ENCODE results near the gene KCNC1. TPM values are rescaled to one million over a fixed set of nuclear protein-coding genes. Genes with fewer than 3 reads are reported as not detected.

KCNC1 gene
- total RNA-seq, 1 experiment from 2014 or later = 0.04 TPM

GRCh38 chr11:17750801-17751165 is 16.2 kb downstream of the KCNC1 start:
- Mint-ChIP-seq H3K27ac (no peak overlapping the region), H3K4me1 (no peaks in the 10 kb centered on the region), H3K9me3 (no peaks in the 10 kb centered on the region), H3K27me3 (ENCODE audit: low read depth) (peaks cover 33% of the 10 kb centered on the region), H3K36me3 (ENCODE audit: insufficient read depth in 1 of 3, low read depth in 3 of 3) (no peaks in the 10 kb centered on the region), H3K4me3 (no peak overlapping the region)
- Histone ChIP-seq H4K20me1 (ENCODE audit: control insufficient read depth, insufficient read depth, insufficient read length) (no peaks in the 10 kb centered on the region), H4K91ac (ENCODE audit: insufficient read length, low read depth, low read length) (no peak overlapping the region), H4K8ac (replicated peaks; ENCODE audit: insufficient read length, low read depth, low read length) (no peak overlapping the region), H3K27me3 (ENCODE audit: insufficient read depth, low read length) (no peaks in the 10 kb centered on the region), H2BK20ac (ENCODE audit: low read depth, low read length, poor library complexity, severe bottlenecking) (no peak overlapping the region), H2BK15ac (ENCODE audit: low read depth, low read length) (no peak overlapping the region), H3K79me2 (ENCODE audit: insufficient read depth, low read length) (no peaks in the 10 kb centered on the region), H3K23ac (ENCODE audit: insufficient read length, low read depth, low read length) (no peak overlapping the region), H3K56ac (ENCODE audit: insufficient read length, low read depth, low read length) (no peak overlapping the region), H3K9ac (ENCODE audit: extremely low read depth, insufficient read length, low read length) (no peak overlapping the region), H3K9me3 (ENCODE audit: control insufficient read depth, low read depth, low read length) (no peaks in the 10 kb centered on the region), H3T11ph (ENCODE audit: low read length) (no peak overlapping the region), H3K23me2 (ENCODE audit: insufficient read length, low read depth, low read length, poor library complexity, severe bottlenecking) (no peaks in the 10 kb centered on the region), H3K79me1 (ENCODE audit: insufficient read depth, low read depth, low read length, poor library complexity, severe bottlenecking) (no peaks in the 10 kb centered on the region), H3K14ac (ENCODE audit: insufficient read depth, low read length) (no peak overlapping the region), H4K5ac (ENCODE audit: insufficient read length, low read depth, low read length) (no peak overlapping the region), H3K4ac (ENCODE audit: low read depth, low read length) (no peak overlapping the region), H2BK120ac (ENCODE audit: low read depth, low read length, poor library complexity, severe bottlenecking) (no peak overlapping the region), H2BK12ac (ENCODE audit: insufficient read length, low read depth, low read length) (no peak overlapping the region), H2AFZ (ENCODE audit: low read length) (no peak overlapping the region), H3K27ac (ENCODE audit: insufficient read length, low read depth, low read length) (no peak overlapping the region), H3K4me1 (ENCODE audit: insufficient read depth, low read length) (no peaks in the 10 kb centered on the region), H2BK5ac (ENCODE audit: insufficient read length, low read length) (no peak overlapping the region), H2AK5ac (ENCODE audit: insufficient read length, low read length) (no peak overlapping the region), H3K18ac (ENCODE audit: insufficient read length, low read depth, low read length) (no peak overlapping the region), H3K4me2 (ENCODE audit: insufficient read depth, insufficient read length, low read length) (no peak overlapping the region)
- TF ChIP-seq, protein P1, sequence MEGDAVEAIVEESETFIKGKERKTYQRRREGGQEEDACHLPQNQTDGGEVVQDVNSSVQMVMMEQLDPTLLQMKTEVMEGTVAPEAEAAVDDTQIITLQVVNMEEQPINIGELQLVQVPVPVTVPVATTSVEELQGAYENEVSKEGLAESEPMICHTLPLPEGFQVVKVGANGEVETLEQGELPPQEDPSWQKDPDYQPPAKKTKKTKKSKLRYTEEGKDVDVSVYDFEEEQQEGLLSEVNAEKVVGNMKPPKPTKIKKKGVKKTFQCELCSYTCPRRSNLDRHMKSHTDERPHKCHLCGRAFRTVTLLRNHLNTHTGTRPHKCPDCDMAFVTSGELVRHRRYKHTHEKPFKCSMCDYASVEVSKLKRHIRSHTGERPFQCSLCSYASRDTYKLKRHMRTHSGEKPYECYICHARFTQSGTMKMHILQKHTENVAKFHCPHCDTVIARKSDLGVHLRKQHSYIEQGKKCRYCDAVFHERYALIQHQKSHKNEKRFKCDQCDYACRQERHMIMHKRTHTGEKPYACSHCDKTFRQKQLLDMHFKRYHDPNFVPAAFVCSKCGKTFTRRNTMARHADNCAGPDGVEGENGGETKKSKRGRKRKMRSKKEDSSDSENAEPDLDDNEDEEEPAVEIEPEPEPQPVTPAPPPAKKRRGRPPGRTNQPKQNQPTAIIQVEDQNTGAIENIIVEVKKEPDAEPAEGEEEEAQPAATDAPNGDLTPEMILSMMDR (conservative IDR thresholded peaks at IDR 0.05) = no peak
- WGBS (ENCODE audit: extremely low coverage, insufficient read length, low lambda C conversion rate) = no CpG with 5 or more reads among the region's 2 CpGs
- DNase-seq = no peak
